GM18517 (cell line): ENCODE measurements around the gene PLSCR3.

Experiments used
- ATAC-seq: cut with Tn5 transposase; IDR thresholded peaks from one replicate; pipeline ENCODE4 v1.9.1; 2021; ENCODE audit warnings: mild to moderate bottlenecking, moderate library complexity; ENCODE audit not compliant: unreplicated experiment

The PLSCR3 gene

GRCh38 chr17:7426896-7427489 is 32.7 kb upstream of the PLSCR3 start:
- no peak for ATAC-seq

- no peak for ATAC-seq
Observed at GRCh38 chr17:7426203-7426863, 32.0 kb upstream of the PLSCR3 start.

- ATAC-seq: no peak
Observed at GRCh38 chr17:7425756-7426155, 31.4 kb upstream of the PLSCR3 start.

GRCh38 chr17:7425316-7425715 is 31.0 kb upstream of the PLSCR3 start, which contains the start of gene SPEM2:
TSS of gene SPEM2 (plus strand) at chr17:7425616. CDS start at chr17:7425689, 73 bp downstream.
- ATAC-seq: no peak

GRCh38 chr17:7423679-7424078 is 29.4 kb upstream of the PLSCR3 start:
- ATAC-seq: no peak

GRCh38 chr17:7421186-7421585 is 26.9 kb upstream of the PLSCR3 start:
- ATAC-seq: no peak

- no peak for ATAC-seq
Observed at GRCh38 chr17:7419819-7420610, 25.7 kb upstream of the PLSCR3 start, which contains the start of gene SPEM1. TSS of gene SPEM1 (plus strand) at chr17:7420324. CDS start at chr17:7420385, 61 bp downstream.

- ATAC-seq: no peak
Observed at GRCh38 chr17:7418472-7419152, 24.3 kb upstream of the PLSCR3 start.

- ATAC-seq: no peak
Observed at GRCh38 chr17:7417056-7417655, 22.8 kb upstream of the PLSCR3 start.

GRCh38 chr17:7416323-7416722 is 22.0 kb upstream of the PLSCR3 start:
- no peak for ATAC-seq

- no peak for ATAC-seq
Observed at GRCh38 chr17:7415784-7416183, 21.5 kb upstream of the PLSCR3 start.

GRCh38 chr17:7414837-7415236 is 20.5 kb upstream of the PLSCR3 start:
- no peak for ATAC-seq

- ATAC-seq: no peak
Observed at GRCh38 chr17:7413346-7413985, 19.1 kb upstream of the PLSCR3 start.

- no peak for ATAC-seq
Observed at GRCh38 chr17:7411427-7411750, 17.1 kb upstream of the PLSCR3 start.

- no peak for ATAC-seq
Observed at GRCh38 chr17:7410634-7411426, 16.5 kb upstream of the PLSCR3 start.

GRCh38 chr17:7409716-7410115 is 15.4 kb upstream of the PLSCR3 start:
- ATAC-seq: no peak

- ATAC-seq: no peak
Observed at GRCh38 chr17:7408863-7409262, 14.5 kb upstream of the PLSCR3 start.

- no peak for ATAC-seq
Observed at GRCh38 chr17:7408252-7408727, 14.0 kb upstream of the PLSCR3 start.

GRCh38 chr17:7407485-7408251 is 13.3 kb upstream of the PLSCR3 start, which contains the start of gene NLGN2:
TSS of gene NLGN2 (plus strand) at chr17:7407845. CDS start at chr17:7408256, 411 bp downstream.
- no peak for ATAC-seq
